Measurements from ENCODE around the gene CAMK2G.
A peak's percentile ranks its signal among the peaks of the same experiment; 100 is the strongest.

Gene CAMK2G

GRCh38 chr10:73814896-73815718, 59.2 kb downstream of the CAMK2G start:
- peaks cover 15 to 58% of the 10 kb centered on the region in 2 donors for H3K36me3 ChIP-seq (ENCODE audit: control insufficient read depth in 1 of 2, insufficient read depth in 2 of 2, low read length in 2 of 2)

DNA sequence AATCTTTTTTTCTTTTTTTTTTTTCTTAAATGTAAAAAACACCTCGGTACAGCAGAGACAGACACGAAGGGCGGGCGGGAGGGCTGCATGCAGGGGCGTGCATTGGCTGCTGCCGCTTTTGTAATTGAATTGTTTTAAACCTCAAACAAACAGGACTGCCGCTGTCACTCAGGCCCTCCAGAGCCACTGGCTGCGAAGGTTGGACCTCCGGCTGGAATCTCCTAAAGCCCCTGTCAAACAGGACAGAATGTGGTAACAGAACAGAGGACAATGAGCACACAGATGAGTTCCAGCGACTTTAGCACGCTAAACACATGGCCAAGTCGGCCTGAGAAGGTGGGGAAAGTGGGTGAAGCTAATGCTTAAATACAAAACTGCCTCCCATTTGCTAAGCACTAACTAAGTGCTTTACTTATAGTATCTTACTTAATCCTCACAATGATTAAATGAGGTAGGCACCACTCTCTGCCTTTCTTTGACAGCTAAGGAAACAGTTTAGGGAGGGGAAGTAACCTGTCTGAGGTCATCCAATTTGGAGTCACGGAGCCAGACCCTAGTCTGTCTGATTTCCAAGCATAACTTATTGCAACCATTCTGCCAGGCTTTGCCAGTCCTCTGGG, 60.0 kb downstream of the CAMK2G start:
- H3K36me3 ChIP-seq (ENCODE audit: control insufficient read depth in 1 of 2, insufficient read depth in 2 of 2, low read length in 2 of 2), result peaks cover 15 to 51% of the 10 kb centered on the region in 2 donors

More at GRCh38 chr10:73814896-73815718, 59.2 kb downstream of the CAMK2G start:
- Histone ChIP-seq H3K9me3 (ENCODE audit: control insufficient read depth in 1 of 2, low read length in 2 of 2) (no peaks in the 10 kb centered on the region), H3K27me3 (ENCODE audit: low read depth, low read length) (no peaks in the 10 kb centered on the region), H3K4me3 (ENCODE audit: low read depth in 1 of 2, low read length in 2 of 2) (no peak overlapping the region), H3K27ac (ENCODE audit: low read length) (no peak overlapping the region), H3K4me1 (ENCODE audit: control insufficient read depth in 1 of 2, insufficient read depth in 2 of 2, low read length in 2 of 2) (peaks cover 5 to 16% of the 10 kb centered on the region in 2 donors)

GRCh38 chr10:73813333-73813732, 61.0 kb downstream of the CAMK2G start:
- H3K4me3 ChIP-seq (ENCODE audit: low read depth in 1 of 2, low read length in 2 of 2), result no peak overlapping the region
- H3K36me3 ChIP-seq (ENCODE audit: control insufficient read depth in 1 of 2, insufficient read depth in 2 of 2, low read length in 2 of 2), result peaks cover 15 to 48% of the 10 kb centered on the region in 2 donors

More for the DNA sequence above, 60.0 kb downstream of the CAMK2G start:
- Histone ChIP-seq H3K9me3 (ENCODE audit: control insufficient read depth in 1 of 2, low read length in 2 of 2) (no peaks in the 10 kb centered on the region), H3K4me3 (ENCODE audit: low read depth in 1 of 2, low read length in 2 of 2) (no peak overlapping the region), H3K27ac (ENCODE audit: low read length) (no peak overlapping the region), H3K27me3 (ENCODE audit: low read depth, low read length) (no peaks in the 10 kb centered on the region), H3K4me1 (ENCODE audit: control insufficient read depth in 1 of 2, insufficient read depth in 2 of 2, low read length in 2 of 2) (peaks cover 5 to 21% of the 10 kb centered on the region in 2 donors)

DNA sequence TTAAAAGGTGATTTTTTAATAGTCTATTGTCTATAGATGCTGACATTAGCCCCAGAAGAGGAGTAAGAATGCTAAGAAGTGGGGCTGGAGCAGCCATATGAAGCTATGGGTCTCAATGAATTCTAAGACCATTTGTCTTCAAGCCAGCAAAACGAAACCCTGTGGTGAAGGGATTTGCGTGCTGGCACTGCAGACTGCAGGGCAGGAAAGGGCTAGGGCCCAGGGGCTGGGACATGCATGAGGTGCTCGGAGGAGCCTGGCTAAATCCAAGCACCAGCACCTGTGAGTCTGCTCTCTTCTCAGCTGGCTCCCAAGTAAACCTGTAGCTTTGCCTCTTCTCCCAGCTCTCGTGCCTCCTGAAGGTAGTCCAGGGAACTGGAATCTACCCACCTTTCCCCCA, 61.7 kb downstream of the CAMK2G start:
- no peak overlapping the region for H3K4me3 ChIP-seq (ENCODE audit: low read depth in 1 of 2, low read length in 2 of 2)
- no peak overlapping the region for H3K27ac ChIP-seq (ENCODE audit: low read length)
- no peaks in the 10 kb centered on the region for H3K9me3 ChIP-seq (ENCODE audit: control insufficient read depth in 1 of 2, low read length in 2 of 2)
- H3K27me3 ChIP-seq (ENCODE audit: low read depth, low read length), result no peaks in the 10 kb centered on the region
- H3K4me1 ChIP-seq (ENCODE audit: control insufficient read depth in 1 of 2, insufficient read depth in 2 of 2, low read length in 2 of 2), result peaks cover 5 to 20% of the 10 kb centered on the region in 2 donors
- peaks cover 20 to 48% of the 10 kb centered on the region in 2 donors for H3K36me3 ChIP-seq (ENCODE audit: control insufficient read depth in 1 of 2, insufficient read depth in 2 of 2, low read length in 2 of 2)

More at GRCh38 chr10:73813333-73813732, 61.0 kb downstream of the CAMK2G start:
- H3K27ac ChIP-seq (ENCODE audit: low read length), result no peak overlapping the region
- H3K27me3 ChIP-seq (ENCODE audit: low read depth, low read length), result no peaks in the 10 kb centered on the region
- peaks cover 5 to 25% of the 10 kb centered on the region in 2 donors for H3K4me1 ChIP-seq (ENCODE audit: control insufficient read depth in 1 of 2, insufficient read depth in 2 of 2, low read length in 2 of 2)
- H3K9me3 ChIP-seq (ENCODE audit: control insufficient read depth in 1 of 2, low read length in 2 of 2), result no peaks in the 10 kb centered on the region

- Histone ChIP-seq H3K27me3 (ENCODE audit: low read depth, low read length) (no peaks in the 10 kb centered on the region), H3K9me3 (ENCODE audit: control insufficient read depth in 1 of 2, low read length in 2 of 2) (no peaks in the 10 kb centered on the region), H3K4me3 (ENCODE audit: low read depth in 1 of 2, low read length in 2 of 2) (peak overlapping the region; percentile 74 to 82), H3K36me3 (ENCODE audit: control insufficient read depth in 1 of 2, insufficient read depth in 2 of 2, low read length in 2 of 2) (peaks cover 25 to 50% of the 10 kb centered on the region in 2 donors), H3K4me1 (ENCODE audit: control insufficient read depth in 1 of 2, insufficient read depth in 2 of 2, low read length in 2 of 2) (peaks cover 3 to 27% of the 10 kb centered on the region in 2 donors), H3K27ac (ENCODE audit: low read length) (peak overlapping the region; percentile 63)
Observed at GRCh38 chr10:73810735-73811465, 63.5 kb downstream of the CAMK2G start.

DNA sequence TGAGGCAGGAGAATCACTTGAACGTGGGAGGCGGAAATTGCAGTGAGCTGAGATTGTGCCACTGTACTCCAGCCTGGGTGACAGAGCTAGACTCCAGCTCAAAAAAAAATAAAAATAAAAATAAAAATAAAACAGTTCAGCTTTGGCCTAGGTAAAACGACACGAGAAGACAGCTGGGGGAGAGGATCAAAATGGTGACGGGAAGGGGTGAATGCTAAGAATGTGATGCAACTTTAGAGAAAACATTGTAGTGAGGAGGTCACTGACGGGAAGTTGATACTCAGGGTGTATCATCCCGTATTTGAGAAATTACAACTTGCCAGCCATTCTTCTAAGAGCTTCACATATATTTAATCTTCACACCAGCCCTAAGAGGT, 64.0 kb downstream of the CAMK2G start:
- Histone ChIP-seq H3K36me3 (ENCODE audit: control insufficient read depth in 1 of 2, insufficient read depth in 2 of 2, low read length in 2 of 2) (peaks cover 30 to 55% of the 10 kb centered on the region in 2 donors), H3K4me3 (ENCODE audit: low read depth in 1 of 2, low read length in 2 of 2) (peak overlapping the region; percentile 74 to 82), H3K27me3 (ENCODE audit: low read depth, low read length) (no peaks in the 10 kb centered on the region), H3K4me1 (ENCODE audit: control insufficient read depth in 1 of 2, insufficient read depth in 2 of 2, low read length in 2 of 2) (peaks cover 3 to 27% of the 10 kb centered on the region in 2 donors), H3K9me3 (ENCODE audit: control insufficient read depth in 1 of 2, low read length in 2 of 2) (no peaks in the 10 kb centered on the region), H3K27ac (ENCODE audit: low read length) (peak overlapping the region; percentile 63)

DNA sequence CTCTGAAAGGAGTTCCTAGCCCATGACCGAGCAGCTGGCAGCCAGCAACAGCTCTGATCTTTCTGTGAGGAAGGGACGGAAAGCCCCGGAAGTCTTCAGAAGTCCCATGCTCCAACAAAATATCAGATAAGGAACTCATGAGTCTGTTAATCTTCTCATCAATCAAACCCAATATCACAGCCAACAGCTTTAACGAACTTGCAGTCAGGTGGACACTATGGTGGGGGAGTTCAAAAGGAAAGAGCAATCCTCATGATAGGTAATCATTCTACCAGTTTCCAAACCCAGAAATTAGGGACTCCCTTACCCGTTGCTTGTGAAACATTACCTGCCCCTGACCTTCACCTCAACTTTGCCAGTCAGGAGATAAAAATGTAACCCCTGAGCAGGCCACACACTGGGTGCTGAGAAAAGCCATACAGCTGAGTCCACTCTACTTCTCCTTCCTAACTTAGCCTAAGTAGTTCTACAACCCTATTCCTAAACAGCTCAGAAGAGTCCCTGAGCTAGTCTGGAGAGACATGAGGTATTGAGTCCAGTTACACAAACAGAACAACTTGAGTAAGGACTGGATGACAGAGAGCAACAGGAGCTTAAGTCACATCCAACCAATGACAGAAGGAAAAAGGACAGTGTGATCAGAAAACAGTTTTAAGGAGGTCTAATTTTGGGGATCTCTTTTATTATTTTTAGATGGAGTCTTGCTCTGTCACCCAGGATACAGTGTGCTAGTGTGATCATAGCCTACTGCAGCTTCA, 65.1 kb downstream of the CAMK2G start:
- Histone ChIP-seq H3K36me3 (ENCODE audit: control insufficient read depth in 1 of 2, insufficient read depth in 2 of 2, low read length in 2 of 2) (peaks cover 31 to 49% of the 10 kb centered on the region in 2 donors), H3K4me3 (ENCODE audit: low read depth in 1 of 2, low read length in 2 of 2) (no peak overlapping the region), H3K4me1 (ENCODE audit: control insufficient read depth in 1 of 2, insufficient read depth in 2 of 2, low read length in 2 of 2) (peaks cover 3 to 27% of the 10 kb centered on the region in 2 donors), H3K27ac (ENCODE audit: low read length) (no peak overlapping the region), H3K9me3 (ENCODE audit: control insufficient read depth in 1 of 2, low read length in 2 of 2) (no peaks in the 10 kb centered on the region), H3K27me3 (ENCODE audit: low read depth, low read length) (no peaks in the 10 kb centered on the region)

DNA sequence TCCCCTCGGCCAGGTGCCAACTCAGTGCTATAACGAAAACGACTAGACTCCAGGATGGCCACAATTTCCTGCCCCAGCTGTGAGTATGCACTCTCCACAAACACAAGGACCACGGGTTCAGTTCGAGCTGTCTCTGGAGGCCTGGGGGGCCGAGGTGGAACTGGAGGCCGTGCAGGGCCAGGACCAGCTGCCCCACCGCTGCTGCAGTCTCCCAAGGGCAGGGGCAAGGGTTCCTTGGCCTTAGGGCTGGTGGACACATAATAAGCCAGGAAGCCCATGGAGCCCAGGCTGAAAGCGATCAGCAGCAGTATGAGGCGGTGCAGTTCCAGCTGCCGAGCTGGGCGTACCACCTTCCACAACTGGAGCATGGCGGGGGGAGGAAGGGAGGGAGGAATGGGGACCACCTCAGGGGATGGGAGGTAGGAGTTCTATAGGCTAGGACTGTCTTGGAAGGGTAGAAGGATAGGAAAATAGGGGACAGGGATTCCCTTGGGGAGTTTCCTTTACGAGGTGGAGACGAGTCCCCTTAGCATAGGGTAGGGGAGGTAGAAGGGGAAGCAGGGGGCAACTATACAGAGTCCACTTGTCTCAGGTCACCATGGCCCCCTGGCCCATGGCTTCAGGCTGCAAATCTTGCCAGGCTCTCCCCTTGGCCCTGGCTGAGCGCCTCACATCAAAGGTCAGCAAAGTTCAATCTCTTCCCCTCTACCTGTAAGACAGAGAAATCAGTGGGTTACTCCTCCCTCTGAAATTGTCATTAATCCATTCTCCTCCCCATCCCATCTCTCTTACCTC, 66.1 kb downstream of the CAMK2G start:
- Histone ChIP-seq H3K36me3 (ENCODE audit: control insufficient read depth in 1 of 2, insufficient read depth in 2 of 2, low read length in 2 of 2) (peaks cover 40 to 48% of the 10 kb centered on the region in 2 donors), H3K27me3 (ENCODE audit: low read depth, low read length) (no peaks in the 10 kb centered on the region), H3K4me1 (ENCODE audit: control insufficient read depth in 1 of 2, insufficient read depth in 2 of 2, low read length in 2 of 2) (peaks cover 3 to 27% of the 10 kb centered on the region in 2 donors), H3K27ac (ENCODE audit: low read length) (no peak overlapping the region), H3K4me3 (ENCODE audit: low read depth in 1 of 2, low read length in 2 of 2) (no peak overlapping the region), H3K9me3 (ENCODE audit: control insufficient read depth in 1 of 2, low read length in 2 of 2) (no peaks in the 10 kb centered on the region)

DNA sequence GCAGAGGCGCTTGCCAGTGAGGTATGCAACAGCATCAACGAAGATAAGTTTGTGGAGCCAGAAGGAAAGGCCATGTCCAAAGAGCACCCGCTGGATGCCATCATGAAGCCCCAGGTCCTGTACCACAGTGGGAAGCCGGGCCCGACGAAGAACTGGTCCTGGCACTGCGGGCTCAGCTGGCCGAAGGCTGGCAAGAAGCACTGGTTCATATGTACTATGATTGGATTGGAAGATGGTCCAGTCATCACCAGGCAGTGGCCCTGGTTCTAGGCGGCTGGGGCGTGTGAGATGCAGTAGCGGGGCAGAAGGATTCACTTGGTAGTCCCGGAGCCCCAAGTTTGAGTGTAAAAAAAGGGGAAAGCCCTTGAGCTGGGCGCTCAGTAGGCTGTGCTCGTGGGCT, 66.9 kb downstream of the CAMK2G start:
- no peak overlapping the region for H3K27ac ChIP-seq (ENCODE audit: low read length)
- H3K27me3 ChIP-seq (ENCODE audit: low read depth, low read length), result no peaks in the 10 kb centered on the region
- peaks cover 44 to 48% of the 10 kb centered on the region in 2 donors for H3K36me3 ChIP-seq (ENCODE audit: control insufficient read depth in 1 of 2, insufficient read depth in 2 of 2, low read length in 2 of 2)
- H3K4me1 ChIP-seq (ENCODE audit: control insufficient read depth in 1 of 2, insufficient read depth in 2 of 2, low read length in 2 of 2), result peaks cover 3 to 27% of the 10 kb centered on the region in 2 donors
- no peak overlapping the region for H3K4me3 ChIP-seq (ENCODE audit: low read depth in 1 of 2, low read length in 2 of 2)
- no peaks in the 10 kb centered on the region for H3K9me3 ChIP-seq (ENCODE audit: control insufficient read depth in 1 of 2, low read length in 2 of 2)

All from muscle layer of duodenum (tissue), 2 donors.